Measurements from ENCODE around the gene HSPA1L. TPM values are rescaled to one million over a fixed set of nuclear protein-coding genes. Genes with fewer than 3 reads are reported as not detected.
"Not testable (repeated sequence)": the region's sequence is repeated elsewhere in the genome, so short reads cannot be mapped to it uniquely, and the experiment has no call there.

Gene HSPA1L
- total RNA-seq, 1 donor from 2014 or later, result 4.5 TPM

GRCh38 chr6:31813465-31813849 is 1.6 kb downstream of the HSPA1L start:
- DNase-seq, result no peak

GRCh38 chr6:31811645-31812044 is 3.4 kb downstream of the HSPA1L start:
- DNase-seq, result no peak

GRCh38 chr6:31808599-31808998 is 6.5 kb downstream of the HSPA1L start:
- not testable (repeated sequence) for DNase-seq

GRCh38 chr6:31806470-31807272 is 8.4 kb downstream of the HSPA1L start, which contains the start of gene LSM2:
LSM2 (minus strand) TSS chr6:31806966; CDS start chr6:31806757, 209 bp downstream.
- peak; percentile 99 for DNase-seq

- DNase-seq, result no peak
Measured at GRCh38 chr6:31805939-31806469, 9.1 kb downstream of the HSPA1L start.

GRCh38 chr6:31801031-31801927 is 13.8 kb downstream of the HSPA1L start:
- DNase-seq, result not testable (repeated sequence)

- DNase-seq, result no peak
Measured at GRCh38 chr6:31799781-31800180, 15.3 kb downstream of the HSPA1L start.

- no peak for DNase-seq
Measured at GRCh38 chr6:31797588-31797987, 17.5 kb downstream of the HSPA1L start.

GRCh38 chr6:31796993-31797385 is 18.1 kb downstream of the HSPA1L start:
- DNase-seq, result no peak

- peak; percentile 92 for DNase-seq
Measured at GRCh38 chr6:31795616-31796298, 19.3 kb downstream of the HSPA1L start, which contains the start of gene VARS1. VARS1 (minus strand) TSS chr6:31795752; CDS start chr6:31795217, 535 bp downstream.

- DNase-seq, result peak; percentile 31
Measured at GRCh38 chr6:31794866-31795615, 20.0 kb downstream of the HSPA1L start.

- peak; percentile 30 for DNase-seq
Measured at GRCh38 chr6:31794294-31794865, 20.7 kb downstream of the HSPA1L start.

- not testable (repeated sequence) for DNase-seq
Measured at GRCh38 chr6:31793927-31794245, 21.2 kb downstream of the HSPA1L start.

GRCh38 chr6:31792761-31793171 is 22.3 kb downstream of the HSPA1L start:
- DNase-seq, result no peak

- DNase-seq, result no peak
Measured at GRCh38 chr6:31792090-31792374, 23.1 kb downstream of the HSPA1L start.

GRCh38 chr6:31791324-31792089 is 23.6 kb downstream of the HSPA1L start:
- peak; percentile 78 for DNase-seq

- DNase-seq, result no peak
Measured at GRCh38 chr6:31785475-31785874, 29.6 kb downstream of the HSPA1L start.

- no peak for DNase-seq
Measured at GRCh38 chr6:31784098-31784925, 30.8 kb downstream of the HSPA1L start.

GRCh38 chr6:31782126-31782855 is 32.8 kb downstream of the HSPA1L start:
- no peak for DNase-seq
